ENCODE measurements around the gene CST11.

GRCh38 chr20:23455639-23456038 lies 3.0 kb upstream of the CST11 start:
- TF ChIP-seq CTCF (IDR thresholded peaks at IDR 0.05; ENCODE audit: low read depth, low read length) (no peak), EZH2phosphoT487 (IDR thresholded peaks at IDR 0.05; ENCODE audit: low read depth) (no peak)
